ENCODE measurements around the gene VAV2.
A peak's percentile ranks its signal among the peaks of the same experiment; 100 is the strongest.

Gene VAV2

DNA sequence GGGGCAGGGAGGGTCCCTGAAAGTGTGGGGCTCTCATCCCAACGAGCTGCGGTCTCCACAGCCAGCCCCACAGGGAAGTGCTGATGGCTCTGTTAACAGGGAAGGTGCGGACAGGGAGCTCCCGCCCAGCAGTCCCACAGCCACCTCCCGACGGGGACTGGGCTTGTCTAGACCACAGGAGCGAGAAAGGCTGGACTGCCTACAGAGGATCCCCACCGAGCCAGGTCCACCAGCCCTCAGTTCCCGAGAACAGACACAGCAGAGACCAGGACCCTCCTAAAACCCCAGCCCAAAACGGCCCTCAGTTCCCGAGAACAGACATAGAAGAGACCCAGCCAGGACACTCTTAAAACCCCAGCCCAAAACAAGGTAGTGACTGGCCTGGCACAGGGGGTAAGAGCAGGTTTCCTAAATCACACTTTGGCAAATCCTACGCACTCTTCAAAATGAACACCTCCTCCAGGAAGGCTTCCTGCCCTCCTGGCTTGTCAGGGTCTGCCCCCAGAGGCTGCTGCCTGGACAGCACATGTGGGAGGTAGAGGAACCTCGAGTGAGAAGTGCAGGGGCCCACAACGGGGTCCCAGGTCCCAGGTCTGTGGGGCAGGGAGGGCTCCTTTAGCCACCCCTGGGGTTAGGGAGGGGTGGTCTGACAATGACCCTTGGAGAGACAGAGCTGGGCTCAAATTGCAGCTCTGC, 167.9 kb downstream of the VAV2 start:
- DNase-seq: no peak

DNA sequence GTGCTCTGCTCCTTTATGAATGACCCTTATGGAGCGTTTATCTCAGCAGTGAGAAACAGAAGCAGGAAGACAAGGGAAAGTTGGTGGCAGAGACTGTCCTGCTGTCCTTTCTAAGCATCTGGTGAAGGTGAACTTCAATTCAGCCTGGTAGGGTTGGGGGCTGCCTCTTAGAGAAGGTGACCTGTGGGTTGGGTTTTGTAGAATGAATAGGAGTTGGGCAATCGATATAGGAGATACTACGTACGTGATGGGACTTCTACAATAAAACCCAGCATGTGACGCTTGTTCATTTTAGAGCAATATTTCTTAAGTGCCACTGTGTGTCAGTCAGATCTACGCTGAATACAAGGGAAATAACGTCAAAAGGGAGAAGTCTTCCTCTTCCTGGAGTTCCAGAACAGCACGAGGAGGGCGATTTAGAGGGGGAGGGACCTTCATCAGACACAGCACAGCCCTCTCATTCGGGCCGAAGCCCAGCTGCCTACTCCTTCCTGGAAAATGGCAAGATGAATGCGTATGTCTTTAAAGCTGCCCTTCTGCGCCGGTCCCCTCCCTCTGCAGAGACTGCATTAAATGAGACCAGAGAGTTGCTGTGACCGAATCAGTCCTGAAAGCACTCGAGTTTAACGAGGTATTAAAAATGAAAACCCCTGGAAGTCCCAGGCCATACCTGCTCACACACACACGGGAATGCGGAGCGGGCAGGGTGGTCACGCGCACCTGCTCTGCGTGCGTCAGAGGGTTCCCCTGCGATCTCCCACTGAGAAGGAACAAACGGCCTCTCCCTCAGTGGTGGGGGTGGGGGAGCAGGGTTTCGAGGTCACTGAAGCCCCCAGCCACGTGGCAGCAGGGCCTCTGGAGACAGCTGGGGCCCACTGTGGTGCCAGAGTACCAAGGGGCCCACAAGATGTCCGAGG, 168.7 kb downstream of the VAV2 start:
- peak in 1 of 58 donors; percentile 8 for DNase-seq

DNA sequence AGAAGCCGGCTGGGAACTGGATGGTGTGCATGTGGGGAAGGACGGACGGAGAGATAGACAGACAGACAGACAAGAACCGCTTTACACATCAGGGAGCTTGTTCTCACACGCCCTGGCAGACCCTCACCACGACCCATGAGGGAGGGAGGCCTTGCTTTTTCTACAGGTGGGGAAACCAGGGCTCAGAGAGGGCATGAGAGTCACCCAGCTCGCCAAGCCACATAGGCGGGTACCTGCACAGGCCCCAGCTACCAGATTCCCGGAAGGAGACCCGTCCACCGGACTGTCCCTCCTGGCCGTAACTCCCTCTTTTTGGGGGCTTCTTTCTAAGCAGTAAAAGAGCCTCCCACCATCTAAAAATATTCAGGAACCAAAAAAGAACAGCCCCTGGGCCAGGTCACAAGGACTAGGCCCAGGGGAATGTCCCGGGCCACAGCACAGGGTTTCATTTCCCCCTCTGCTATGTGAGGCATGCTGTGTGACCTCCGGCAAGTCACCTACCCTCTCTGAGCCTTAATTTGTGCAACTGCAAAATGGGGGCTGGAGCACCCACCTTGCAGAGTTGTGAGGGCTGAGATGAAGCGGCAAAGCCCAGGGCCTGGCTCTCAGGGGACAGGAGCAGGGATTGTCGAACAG, 169.6 kb downstream of the VAV2 start:
- no peak for DNase-seq

DNA sequence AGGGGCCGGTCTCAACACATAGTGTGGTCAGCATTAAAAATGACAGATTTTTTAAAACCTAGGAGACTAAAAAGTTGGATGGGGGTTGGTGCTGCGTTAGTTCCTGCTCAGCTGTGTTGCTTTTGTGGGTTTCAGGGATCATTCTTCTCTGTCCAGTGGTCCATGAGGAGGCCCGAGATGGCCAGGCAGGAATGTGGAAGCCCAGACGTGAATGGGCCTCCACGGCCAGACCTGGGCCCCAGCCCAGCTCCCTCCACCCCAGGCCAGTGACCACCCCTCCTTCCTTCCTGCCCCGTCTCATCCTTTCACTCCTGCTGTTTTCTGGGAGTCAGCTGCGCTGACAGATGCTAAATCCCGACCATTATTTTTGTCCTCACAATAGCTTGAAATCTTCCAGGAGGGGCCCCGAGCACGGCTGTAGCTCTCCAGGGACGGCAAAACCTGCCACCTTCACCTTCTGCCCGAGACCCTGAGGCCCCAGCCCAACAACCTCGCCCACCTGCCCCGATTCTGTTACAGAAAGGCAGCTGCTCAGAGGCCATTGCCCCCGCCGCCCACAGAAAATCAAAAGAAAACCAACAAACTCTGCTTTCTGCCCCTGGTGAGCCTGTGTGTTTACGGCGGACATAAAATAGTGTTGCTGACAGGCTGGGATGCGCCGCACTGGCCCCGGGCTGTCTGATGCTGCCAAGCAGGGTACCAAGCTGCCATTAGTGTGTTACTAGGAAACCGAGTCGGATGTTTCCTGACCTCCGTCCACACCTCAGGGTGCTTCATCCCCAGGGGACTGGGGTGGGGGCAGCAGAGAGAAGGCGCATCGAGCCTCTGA, 170.3 kb downstream of the VAV2 start:
- no peak for DNase-seq

DNA sequence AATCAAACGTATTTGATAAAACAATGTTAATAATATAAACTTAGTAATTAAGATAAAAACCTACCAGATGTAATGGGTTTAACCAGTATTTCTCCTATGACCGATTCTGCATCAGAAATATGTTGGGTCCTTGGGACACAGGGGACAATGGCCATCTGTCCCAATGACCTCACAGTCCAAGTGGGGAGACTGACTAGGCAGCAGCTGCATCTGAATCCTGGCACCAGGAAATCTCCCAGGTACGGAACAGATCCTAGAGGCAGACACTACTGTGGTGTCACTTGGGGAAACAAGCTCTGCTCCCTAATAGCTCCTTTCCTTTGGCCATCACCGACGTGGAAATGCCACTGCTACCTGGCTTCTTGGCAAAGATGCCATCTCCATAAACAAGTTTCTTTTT, 172.2 kb downstream of the VAV2 start:
- DNase-seq: peak in 1 of 58 donors; percentile 10

DNA sequence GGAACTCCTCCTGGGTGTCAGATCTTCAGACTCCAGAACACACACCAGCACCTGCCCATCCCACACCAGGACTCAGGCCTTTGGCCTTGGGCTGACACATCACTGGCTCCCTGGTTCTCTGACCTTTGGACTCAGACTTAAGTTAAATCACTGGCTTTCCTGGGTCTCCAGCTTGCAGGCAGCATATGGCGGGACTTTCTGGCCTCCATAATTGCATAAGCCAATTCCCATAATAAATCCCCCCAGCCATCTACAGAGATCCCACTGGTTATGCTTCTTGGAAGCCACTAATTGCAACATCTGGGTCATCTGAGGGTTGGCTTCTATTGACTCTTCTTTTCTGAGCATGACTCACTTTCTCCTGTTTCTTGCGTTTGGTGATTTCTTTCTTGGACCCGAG, 173.7 kb downstream of the VAV2 start:
- no peak for DNase-seq

DNA sequence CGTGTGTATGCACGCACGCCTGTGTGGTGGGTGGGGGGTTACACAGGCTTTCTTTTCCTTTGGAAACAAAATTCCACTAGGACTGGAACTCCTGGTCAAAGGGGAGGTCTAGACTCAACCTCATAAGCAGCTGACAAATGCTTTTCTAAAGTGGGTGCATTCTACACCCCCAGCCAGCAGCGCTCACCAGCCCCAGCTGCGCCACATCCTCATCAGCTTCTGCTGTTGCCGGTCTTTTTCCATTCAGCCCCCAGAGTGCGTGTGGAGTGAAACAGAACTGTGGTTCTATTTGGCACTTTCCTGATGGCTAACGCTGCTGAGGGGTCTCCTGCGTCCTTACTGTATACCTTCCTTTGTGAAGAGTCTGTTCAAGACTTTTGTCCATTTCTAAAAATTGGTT, 176.3 kb downstream of the VAV2 start:
- DNase-seq: no peak

DNA sequence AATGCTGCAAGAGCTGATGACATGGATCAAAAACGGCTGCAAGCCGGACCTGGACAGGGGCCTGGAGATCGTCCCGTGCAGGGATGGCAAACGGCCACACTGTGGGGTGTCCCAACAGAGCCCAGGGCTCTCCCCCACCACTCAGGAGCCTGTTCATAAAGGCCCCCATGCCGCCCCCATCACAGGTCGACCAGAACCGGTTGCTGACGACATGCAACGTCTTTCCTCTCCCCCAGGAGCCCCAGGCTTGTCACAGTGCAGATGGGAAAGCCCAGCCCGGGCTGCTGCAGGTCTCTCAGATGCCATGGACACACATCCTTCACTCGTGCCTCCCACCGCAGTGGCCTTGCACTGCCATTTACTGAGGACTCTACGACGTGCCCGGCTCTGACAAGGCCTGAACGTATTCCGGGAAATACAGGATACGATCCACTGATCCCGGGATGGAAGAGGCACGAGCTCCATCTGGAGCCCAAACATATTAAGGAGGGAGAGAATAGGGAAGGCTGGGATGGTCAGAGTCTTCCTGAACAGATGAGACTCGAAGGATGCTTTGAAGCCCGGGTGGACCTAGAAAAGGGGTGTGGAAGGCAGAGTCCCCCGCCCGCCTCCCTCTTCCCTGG, 177.4 kb downstream of the VAV2 start:
- DNase-seq: no peak

DNA sequence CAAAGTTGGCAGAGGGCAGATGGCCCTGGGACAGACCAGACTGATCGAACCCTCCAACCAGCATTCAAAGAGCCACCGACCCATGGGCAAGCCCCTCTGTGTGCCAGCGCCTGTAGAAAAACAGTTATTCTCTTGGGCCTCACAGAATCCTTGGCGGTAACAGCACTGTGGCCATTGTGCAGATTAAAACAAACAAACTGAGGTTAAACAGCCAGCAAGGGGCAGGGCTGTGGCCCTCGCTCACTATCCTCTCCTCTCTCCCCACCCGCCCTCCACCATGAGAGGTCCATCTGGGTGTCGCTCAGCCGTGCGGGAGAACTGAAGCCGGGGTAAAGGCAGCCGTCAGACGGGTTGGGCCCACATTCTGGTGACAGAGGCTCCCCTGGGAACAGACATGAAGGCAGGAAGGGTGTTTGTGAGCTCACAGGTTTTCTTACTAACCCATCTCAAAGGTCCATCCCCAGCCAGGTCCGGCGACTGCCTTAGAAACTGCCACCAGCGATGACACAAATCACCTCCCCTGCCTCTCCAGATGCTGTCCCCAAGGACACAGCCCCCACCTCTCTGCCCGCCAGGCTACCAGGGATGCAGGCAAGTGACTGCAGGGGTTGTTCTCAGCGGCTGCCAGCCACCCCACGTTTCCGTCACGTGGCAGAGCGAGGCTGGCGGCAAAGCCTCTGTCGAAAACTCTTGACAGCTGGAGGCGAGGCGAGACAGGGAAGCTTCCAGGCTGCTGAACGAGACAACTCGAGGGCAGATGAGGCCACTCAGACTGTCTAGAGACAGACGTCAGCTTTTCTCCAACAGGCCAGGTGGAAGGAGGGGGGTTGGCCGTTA, 178.2 kb downstream of the VAV2 start:
- peak in 17 of 58 donors; percentile 6 to 56 (median 21) for DNase-seq

DNA sequence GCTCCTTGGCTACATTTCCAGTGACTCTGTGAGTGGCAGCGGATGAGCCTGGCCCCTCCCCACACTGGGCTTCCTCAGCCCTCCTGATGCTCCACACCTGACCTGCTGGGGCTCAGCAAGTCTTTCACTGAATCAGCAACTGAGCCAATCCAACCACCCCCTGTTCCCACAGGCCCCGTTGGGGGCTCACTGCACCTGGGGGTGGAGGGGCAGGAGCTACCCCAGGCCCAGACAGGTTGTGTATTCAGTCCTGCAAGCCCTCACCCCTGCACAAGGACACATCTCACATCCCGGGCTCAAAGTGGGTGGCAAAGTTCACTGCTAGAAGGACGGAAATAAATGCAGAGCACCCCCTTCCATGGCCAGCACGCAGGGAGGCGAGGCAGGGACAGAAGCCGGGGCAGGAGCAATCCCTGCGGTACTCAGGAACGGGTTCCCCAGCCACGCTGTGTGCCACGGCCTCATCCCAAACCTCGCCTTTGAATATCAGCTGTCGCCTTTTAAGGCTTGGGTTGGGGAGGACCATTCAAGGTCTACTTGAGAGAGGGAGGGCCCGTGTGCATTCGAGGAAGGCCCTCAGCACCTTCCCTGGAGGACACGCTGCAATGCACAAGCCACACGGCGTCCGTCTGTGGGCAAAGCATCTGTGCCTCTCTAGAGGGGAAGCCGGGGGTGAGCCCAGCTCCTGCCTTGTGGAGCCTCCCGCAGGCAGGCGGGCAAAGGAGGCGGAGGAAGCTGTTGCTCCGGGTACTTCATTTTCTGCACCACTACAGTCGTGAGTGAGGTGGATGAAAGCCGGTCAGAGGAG, 179.0 kb downstream of the VAV2 start:
- DNase-seq: no peak

DNA sequence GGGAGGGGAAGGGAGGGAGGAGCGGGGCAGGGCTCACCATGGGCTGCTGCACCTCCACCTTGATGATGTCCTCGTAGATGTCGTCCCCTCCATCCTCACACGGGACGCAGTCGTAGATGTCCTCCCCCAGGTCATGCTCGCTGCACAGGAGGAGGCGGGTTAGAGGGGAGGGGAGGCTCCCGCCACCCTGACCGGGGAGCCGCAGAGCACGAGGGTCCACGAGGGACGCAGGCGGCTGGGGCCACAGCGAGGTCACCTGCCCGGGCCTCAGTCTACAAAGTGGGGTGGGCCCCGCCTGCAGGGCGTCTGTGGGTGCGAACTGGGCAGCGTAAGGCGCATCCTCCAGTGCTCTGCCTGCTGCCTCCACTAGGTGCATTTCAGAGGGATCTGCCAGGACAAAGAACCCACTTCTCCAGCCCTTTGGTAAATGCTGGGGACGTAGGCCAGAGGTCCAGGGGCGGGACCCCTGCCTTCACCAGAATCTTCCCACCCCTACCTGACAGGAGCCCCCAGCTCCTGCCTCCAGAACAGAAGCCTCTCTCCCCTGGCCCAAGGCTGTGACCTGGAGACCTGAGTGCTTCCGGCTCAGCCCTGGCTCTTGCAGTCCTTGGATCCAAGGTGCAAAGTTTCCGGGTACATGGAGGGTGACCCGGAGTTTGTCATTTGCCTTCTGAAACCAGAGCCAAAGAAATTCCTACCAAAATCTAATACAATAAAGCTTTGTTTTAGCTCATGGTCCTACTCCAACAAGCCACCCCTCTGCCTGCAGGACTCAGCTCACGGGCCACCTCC, 179.9 kb downstream of the VAV2 start:
- no peak for DNase-seq

DNA sequence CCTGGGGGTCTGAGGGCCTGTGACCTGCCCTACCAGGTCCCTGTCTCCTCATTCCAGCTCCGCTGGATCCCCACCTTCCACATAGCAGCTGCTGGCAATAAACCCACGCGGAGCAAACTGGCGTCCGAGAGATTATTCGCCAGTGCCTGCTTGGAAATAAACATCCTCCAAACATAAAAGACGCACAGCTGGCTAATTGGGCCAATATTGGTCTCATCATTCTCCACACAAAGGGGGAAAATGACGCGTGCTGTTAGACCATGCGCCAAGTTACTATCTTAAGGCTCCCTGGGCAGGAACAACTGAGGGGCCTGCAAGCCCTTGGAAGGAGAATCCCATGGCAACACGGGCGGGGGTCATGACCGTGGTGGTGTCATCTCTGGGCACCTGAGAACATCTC, 180.7 kb downstream of the VAV2 start:
- peak in 15 of 58 donors; percentile 7 to 65 (median 29) for DNase-seq

DNA sequence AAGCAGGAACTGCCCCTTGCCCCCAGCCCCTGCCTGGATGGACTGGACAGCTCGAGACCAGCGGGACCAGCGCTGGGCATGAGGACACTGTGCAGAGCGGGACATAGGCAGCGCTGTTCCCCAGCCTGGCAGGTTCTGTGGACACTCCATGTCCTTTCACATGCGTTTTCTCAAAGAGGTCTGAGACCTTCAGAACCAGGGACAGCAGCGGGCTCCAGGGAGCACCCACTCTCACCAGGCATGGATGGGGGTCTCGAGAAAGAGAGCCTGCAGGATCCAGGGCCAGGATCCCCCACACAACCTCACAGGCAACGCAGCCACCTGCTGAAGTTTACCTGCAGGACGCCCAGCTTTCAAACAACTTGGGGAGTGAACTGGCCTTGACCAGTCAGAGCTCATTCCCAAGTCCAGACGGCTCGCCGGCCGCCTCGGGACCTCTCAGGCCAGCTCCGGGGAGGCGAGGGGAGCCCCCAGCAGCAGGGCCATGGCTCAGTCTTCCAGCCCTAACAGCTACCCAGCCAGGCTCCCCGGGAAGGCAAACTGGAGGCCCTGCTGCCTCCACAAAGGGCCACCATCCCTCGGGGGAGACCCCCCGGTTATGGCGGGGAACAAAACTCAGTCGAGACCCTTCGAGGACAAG, 181.4 kb downstream of the VAV2 start:
- DNase-seq: no peak

DNA sequence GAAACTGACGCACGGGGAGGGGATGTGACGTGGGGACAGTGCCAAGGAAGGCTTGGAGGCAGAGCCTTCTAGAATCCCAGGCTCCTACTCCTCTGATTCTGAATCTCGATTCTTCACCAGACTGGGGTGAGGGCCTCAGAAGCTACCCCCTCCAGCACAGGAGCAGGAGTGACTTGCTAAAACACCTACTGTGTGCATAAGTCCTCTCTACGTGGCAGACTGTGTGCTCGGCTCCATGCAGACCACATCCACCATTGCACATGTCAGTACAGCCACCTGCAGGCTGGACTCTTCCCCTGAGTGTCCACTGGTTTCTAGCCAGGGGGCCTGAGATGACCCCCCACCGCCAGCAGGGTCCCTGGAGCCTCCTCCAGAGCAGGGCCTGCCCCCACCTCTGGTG, 182.8 kb downstream of the VAV2 start:
- DNase-seq: no peak

DNA sequence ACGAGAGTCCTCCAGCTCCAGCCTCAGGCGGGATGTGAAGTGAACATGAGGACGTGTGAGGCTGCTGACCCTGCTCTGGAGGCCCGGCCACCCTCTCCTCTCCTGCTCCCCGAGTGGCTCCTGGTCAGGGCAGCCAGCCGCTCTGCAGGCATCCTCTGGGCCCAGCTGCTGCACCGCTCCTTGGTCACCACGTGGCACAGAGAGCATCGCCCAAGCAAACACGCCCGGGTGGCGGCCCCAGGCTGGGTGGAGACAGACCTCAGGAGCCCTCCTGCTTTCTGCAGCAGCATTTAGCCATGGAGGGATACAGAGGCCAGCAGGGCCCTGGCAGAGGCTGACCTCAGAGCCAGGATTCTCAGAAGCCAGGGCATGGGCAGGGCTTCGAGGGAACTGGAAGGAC, 184.3 kb downstream of the VAV2 start:
- DNase-seq: no peak

DNA sequence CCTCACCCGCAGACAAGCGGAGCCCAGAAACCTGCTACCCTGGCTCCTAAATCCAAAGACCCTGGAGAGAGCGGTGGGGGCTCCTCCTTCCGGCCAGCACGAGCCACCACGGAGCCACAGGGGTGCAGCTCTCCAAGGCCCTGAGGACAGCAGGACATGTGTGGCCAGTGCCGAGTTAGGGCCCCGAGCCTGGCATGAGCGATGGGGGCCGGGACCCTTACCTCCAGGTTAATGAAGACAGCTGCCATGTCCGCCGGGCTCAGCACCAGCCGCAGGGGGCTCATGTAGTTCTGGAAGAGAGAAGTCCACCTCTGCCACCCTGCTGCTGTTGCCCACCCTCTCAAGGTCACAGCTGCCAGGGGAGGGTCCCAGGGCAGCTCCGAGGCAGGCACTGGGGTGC, 185.1 kb downstream of the VAV2 start:
- no peak for DNase-seq

DNA sequence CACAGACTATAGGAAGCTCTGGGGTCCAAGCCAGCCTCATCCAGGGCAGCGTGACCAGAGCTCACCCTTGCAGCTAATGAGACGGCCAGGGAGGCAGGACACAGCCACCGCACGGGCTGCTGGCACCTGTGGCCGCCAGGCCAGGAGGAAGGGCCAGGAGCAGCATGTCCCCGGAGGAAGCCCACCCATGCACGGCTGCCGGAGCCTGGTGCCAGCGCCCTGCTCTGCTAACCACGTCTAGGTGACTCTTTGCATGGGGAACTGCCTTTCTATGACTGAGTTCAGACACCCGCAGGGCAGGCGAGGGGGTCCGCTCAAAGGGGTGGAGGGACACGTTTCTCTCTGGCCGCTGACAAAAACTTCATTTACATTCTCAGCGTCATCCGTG, 185.5 kb downstream of the VAV2 start:
- no peak for DNase-seq
